GM12878 (cell line): ENCODE results near the gene DOCK7. TPM values are rescaled to one million over a fixed set of nuclear protein-coding genes. Genes with fewer than 3 reads are reported as not detected.
A peak's percentile ranks its signal among the peaks of the same experiment; 100 is the strongest.

Experiments
- ASH2L ChIP-seq: fragments of 300-600, 200-600 bp; sonication (generic); IDR thresholded peaks from 2 replicates; pipeline ENCODE4 v1.6.1; 2017; ENCODE audit warnings: low read depth, mild to moderate bottlenecking, borderline replicate concordance
- BHLHE40 ChIP-seq, 2 experiments: fragments of 450-650 bp in 1 of 2; IDR thresholded peaks; 2 replicates each; pipeline ENCODE4 v1.6.1; 2011 to 2017; ENCODE audit warnings: low read depth in 2 of 2, borderline replicate concordance in 1 of 2, improper control_type of control experiment in 1 of 2, low read length in 1 of 2, mild to moderate bottlenecking in 1 of 2
- BMI1 ChIP-seq: fragments of 450-650 bp; IDR thresholded peaks from 2 replicates; pipeline ENCODE4 v1.6.1; 2016; ENCODE audit warnings: mild to moderate bottlenecking, moderate library complexity, borderline replicate concordance
- ELK1 ChIP-seq: IDR thresholded peaks from 2 replicates; pipeline ENCODE4 v1.6.1; 2012; ENCODE audit warnings: low read depth, low read length, improper control_type of control experiment
- KAT2A ChIP-seq: conservative IDR thresholded peaks from 2 replicates; pipeline ENCODE4 v1.6.1; 2011; ENCODE audit warnings: low read depth, low read length; ENCODE audit not compliant: control insufficient read depth
- LARP7 ChIP-seq: fragments of 450-650 bp; IDR thresholded peaks from 2 replicates; pipeline ENCODE4 v1.6.1; 2017; ENCODE audit warnings: mild to moderate bottlenecking
- MXI1 ChIP-seq: fragments of 150-350 bp; IDR thresholded peaks from 2 replicates; pipeline ENCODE4 v1.6.1; 2011; ENCODE audit warnings: low read depth, mild to moderate bottlenecking, inconsistent platforms, low read length, improper control_type of control experiment
- PKNOX1 ChIP-seq: fragments of 450-650 bp; IDR thresholded peaks from 2 replicates; pipeline ENCODE4 v1.6.1; 2016; ENCODE audit warnings: mild to moderate bottlenecking
- RCOR1 ChIP-seq: conservative IDR thresholded peaks from 2 replicates; pipeline ENCODE4 v1.6.1; 2012; ENCODE audit warnings: low read depth, low read length, improper control_type of control experiment
- SIX5 ChIP-seq: IDR thresholded peaks from 2 replicates; pipeline ENCODE4 v1.6.1; 2011; ENCODE audit warnings: mild to moderate bottlenecking, low read depth, low read length, moderate library complexity; ENCODE audit not compliant: severe bottlenecking
- SRF ChIP-seq, 2 experiments: IDR thresholded peaks; 2 replicates each; pipeline ENCODE4 v1.6.1; 2011; ENCODE audit warnings: low read depth in 2 of 2, low read length in 2 of 2, mild to moderate bottlenecking in 1 of 2, moderate library complexity in 1 of 2
- STAT1 ChIP-seq: fragments of 450-650 bp; conservative IDR thresholded peaks from 2 replicates; pipeline ENCODE4 v1.6.1; 2014; ENCODE audit warnings: antibody characterized with exemption, mild to moderate bottlenecking
- TAF1 ChIP-seq: IDR thresholded peaks from 2 replicates; pipeline ENCODE4 v1.6.1; 2011; ENCODE audit warnings: mild to moderate bottlenecking, low read depth, low read length, borderline replicate concordance
- ZNF24 ChIP-seq: fragments of 450-650 bp; IDR thresholded peaks from 2 replicates; pipeline ENCODE4 v1.6.1; 2017; ENCODE audit warnings: antibody characterized with exemption, mild to moderate bottlenecking
- polyA plus RNA-seq, 11 experiments: library from polyadenylated mRNA; depleted of rRNA in 4 of 11; unstranded in 6 of 11; stranded (reverse) in 5 of 11; fragments of >200 nt; fragmentation: Nextera tagmentation in 4 of 11; fragmentation: Illumina TruSeq in 1 of 11; extraction: Ambion mirVana in 4 of 11; extraction: Trizol in 1 of 11; gene quantifications; 1 replicate in 1 of 11; 2 replicates in 10 of 11; pipeline versions ENCODE4 v1.2.1 to v1.2.3, GENCODE V29; 2011 to 2016; ENCODE audit warnings: inconsistent platforms in 2 of 11, missing spikeins in 2 of 11, low read depth in 1 of 11
- total RNA-seq, 4 experiments: library from RNA; depleted of rRNA in 3 of 4; stranded (reverse); fragments of >200 nt in 3 of 4; fragmentation: Illumina TruSeq in 1 of 4; extraction: Trizol in 1 of 4; gene quantifications; 2 replicates each; pipeline versions ENCODE4 v1.2.1 to v1.2.3, GENCODE V29; 2013 to 2021
- TF ChIP-seq, protein P1 (sequence below): IDR thresholded peaks from 2 replicates; pipeline ENCODE4 v1.6.1; 2012; ENCODE audit warnings: improper control_type of control experiment, low read depth, low read length; ENCODE audit not compliant: insufficient replicate concordance
- TF ChIP-seq, protein P2 (sequence below): fragments of 450-650 bp; IDR thresholded peaks from 2 replicates; pipeline ENCODE4 v1.6.1; 2017; ENCODE audit warnings: mild to moderate bottlenecking, moderate library complexity

DOCK7 gene
- total and polyA plus RNA-seq, 10 of the 15 experiments (the other 5 are each of a cell fraction or from before 2014, with no cell fraction given): 4.8 to 34.6 (median 26.9) TPM

GRCh38 chr1:62687903-62688686 is at the start of gene DOCK7 (continued):
- peak in 1 of 2 experiments; percentile 86; a peak in 3 of 4 replicates for TF ChIP-seq BHLHE40 (IDR thresholded peaks at IDR 0.05; ENCODE audit: borderline replicate concordance in 1 of 2, low read depth in 2 of 2, low read length in 1 of 2)
- TF ChIP-seq SRF (IDR thresholded peaks at IDR 0.05; ENCODE audit: low read depth in 2 of 2, low read length in 2 of 2): peak in 1 of 2 experiments; percentile 34; a peak in 1 of 4 replicates
- no peak; the same call in 1 of the 2 replicates for TF ChIP-seq ASH2L
- TF ChIP-seq, protein P1, sequence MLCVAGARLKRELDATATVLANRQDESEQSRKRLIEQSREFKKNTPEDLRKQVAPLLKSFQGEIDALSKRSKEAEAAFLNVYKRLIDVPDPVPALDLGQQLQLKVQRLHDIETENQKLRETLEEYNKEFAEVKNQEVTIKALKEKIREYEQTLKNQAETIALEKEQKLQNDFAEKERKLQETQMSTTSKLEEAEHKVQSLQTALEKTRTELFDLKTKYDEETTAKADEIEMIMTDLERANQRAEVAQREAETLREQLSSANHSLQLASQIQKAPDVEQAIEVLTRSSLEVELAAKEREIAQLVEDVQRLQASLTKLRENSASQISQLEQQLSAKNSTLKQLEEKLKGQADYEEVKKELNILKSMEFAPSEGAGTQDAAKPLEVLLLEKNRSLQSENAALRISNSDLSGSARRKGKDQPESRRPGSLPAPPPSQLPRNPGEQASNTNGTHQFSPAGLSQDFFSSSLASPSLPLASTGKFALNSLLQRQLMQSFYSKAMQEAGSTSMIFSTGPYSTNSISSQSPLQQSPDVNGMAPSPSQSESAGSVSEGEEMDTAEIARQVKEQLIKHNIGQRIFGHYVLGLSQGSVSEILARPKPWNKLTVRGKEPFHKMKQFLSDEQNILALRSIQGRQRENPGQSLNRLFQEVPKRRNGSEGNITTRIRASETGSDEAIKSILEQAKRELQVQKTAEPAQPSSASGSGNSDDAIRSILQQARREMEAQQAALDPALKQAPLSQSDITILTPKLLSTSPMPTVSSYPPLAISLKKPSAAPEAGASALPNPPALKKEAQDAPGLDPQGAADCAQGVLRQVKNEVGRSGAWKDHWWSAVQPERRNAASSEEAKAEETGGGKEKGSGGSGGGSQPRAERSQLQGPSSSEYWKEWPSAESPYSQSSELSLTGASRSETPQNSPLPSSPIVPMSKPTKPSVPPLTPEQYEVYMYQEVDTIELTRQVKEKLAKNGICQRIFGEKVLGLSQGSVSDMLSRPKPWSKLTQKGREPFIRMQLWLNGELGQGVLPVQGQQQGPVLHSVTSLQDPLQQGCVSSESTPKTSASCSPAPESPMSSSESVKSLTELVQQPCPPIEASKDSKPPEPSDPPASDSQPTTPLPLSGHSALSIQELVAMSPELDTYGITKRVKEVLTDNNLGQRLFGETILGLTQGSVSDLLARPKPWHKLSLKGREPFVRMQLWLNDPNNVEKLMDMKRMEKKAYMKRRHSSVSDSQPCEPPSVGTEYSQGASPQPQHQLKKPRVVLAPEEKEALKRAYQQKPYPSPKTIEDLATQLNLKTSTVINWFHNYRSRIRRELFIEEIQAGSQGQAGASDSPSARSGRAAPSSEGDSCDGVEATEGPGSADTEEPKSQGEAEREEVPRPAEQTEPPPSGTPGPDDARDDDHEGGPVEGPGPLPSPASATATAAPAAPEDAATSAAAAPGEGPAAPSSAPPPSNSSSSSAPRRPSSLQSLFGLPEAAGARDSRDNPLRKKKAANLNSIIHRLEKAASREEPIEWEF: no peak
- TF ChIP-seq, protein P2, sequence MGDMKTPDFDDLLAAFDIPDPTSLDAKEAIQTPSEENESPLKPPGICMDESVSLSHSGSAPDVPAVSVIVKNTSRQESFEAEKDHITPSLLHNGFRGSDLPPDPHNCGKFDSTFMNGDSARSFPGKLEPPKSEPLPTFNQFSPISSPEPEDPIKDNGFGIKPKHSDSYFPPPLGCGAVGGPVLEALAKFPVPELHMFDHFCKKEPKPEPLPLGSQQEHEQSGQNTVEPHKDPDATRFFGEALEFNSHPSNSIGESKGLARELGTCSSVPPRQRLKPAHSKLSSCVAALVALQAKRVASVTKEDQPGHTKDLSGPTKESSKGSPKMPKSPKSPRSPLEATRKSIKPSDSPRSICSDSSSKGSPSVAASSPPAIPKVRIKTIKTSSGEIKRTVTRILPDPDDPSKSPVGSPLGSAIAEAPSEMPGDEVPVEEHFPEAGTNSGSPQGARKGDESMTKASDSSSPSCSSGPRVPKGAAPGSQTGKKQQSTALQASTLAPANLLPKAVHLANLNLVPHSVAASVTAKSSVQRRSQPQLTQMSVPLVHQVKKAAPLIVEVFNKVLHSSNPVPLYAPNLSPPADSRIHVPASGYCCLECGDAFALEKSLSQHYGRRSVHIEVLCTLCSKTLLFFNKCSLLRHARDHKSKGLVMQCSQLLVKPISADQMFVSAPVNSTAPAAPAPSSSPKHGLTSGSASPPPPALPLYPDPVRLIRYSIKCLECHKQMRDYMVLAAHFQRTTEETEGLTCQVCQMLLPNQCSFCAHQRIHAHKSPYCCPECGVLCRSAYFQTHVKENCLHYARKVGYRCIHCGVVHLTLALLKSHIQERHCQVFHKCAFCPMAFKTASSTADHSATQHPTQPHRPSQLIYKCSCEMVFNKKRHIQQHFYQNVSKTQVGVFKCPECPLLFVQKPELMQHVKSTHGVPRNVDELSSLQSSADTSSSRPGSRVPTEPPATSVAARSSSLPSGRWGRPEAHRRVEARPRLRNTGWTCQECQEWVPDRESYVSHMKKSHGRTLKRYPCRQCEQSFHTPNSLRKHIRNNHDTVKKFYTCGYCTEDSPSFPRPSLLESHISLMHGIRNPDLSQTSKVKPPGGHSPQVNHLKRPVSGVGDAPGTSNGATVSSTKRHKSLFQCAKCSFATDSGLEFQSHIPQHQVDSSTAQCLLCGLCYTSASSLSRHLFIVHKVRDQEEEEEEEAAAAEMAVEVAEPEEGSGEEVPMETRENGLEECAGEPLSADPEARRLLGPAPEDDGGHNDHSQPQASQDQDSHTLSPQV: no peak
- TF ChIP-seq ELK1: no peak
- TF ChIP-seq LARP7: peak; percentile 89
- peak; percentile 45; the same call in 1 of the 2 replicates for TF ChIP-seq TAF1
- no peak for TF ChIP-seq MXI1
- 0 out of 2 replicates have a peak, but pooled peaks have one; percentile 15 for TF ChIP-seq ZNF24
- no peak for TF ChIP-seq KAT2A
- no peak for TF ChIP-seq STAT1
- TF ChIP-seq RCOR1: no peak
- 0 out of 2 replicates have a peak, but pooled peaks have one; percentile 12 for TF ChIP-seq PKNOX1
- TF ChIP-seq SIX5: no peak
- TF ChIP-seq BMI1: no peak
